ENCODE data around the gene PCCA. TPM values are rescaled to one million over a fixed set of nuclear protein-coding genes. Genes with fewer than 3 reads are reported as not detected.
"Not testable (repeated sequence)": the region's sequence is repeated elsewhere in the genome, so short reads cannot be mapped to it uniquely, and the experiment has no call there.

The PCCA gene
- polyA plus RNA-seq, result 10 to 100 TPM in 2 of 3 donors, 1 to 10 TPM in 1; 7.9 to 14.0 (median 11.4) TPM

GRCh38 chr13:100088644-100089464, at the start of gene PCCA:
TSS of gene PCCA (plus strand) at chr13:100089093. CDS start at chr13:100089121, 28 bp downstream.
- peak within 1 kb of the TSS; percentile 84 to 91 (median 86) for H3K27ac Mint-ChIP-seq
- H3K4me3 Mint-ChIP-seq, result peak within 1 kb of the TSS; percentile 94 to 98 (median 95)
- H3K9me3 Mint-ChIP-seq, result no peaks in the 10 kb centered on the region
- no peaks in the 10 kb centered on the region for H3K36me3 Mint-ChIP-seq
- peaks cover 0 to 6% (median 1%) of the 10 kb centered on the region in 3 donors for H3K27me3 Mint-ChIP-seq (ENCODE audit: low read depth in 3 of 3)
- H3K4me1 Mint-ChIP-seq, result peaks cover 28 to 34% of the 10 kb centered on the region in 2 donors
- peak; percentile 79 to 80 (median 80) for DNase-seq

- H3K4me3 Mint-ChIP-seq, result no peak overlapping the region
- H3K4me1 Mint-ChIP-seq, result no peaks in the 10 kb centered on the region
- H3K27ac Mint-ChIP-seq, result no peak overlapping the region
- no peaks in the 10 kb centered on the region for H3K36me3 Mint-ChIP-seq
- H3K9me3 Mint-ChIP-seq, result no peaks in the 10 kb centered on the region
- no peak for DNase-seq
- peaks cover 2 to 4% (median 4%) of the 10 kb centered on the region in 3 donors for H3K27me3 Mint-ChIP-seq (ENCODE audit: low read depth in 3 of 3)
These were observed 49.2 kb upstream of the PCCA start for GRCh38 chr13:100039740-100040139.

- no peaks in the 10 kb centered on the region for H3K4me1 Mint-ChIP-seq
- no peak overlapping the region for H3K4me3 Mint-ChIP-seq
- H3K27me3 Mint-ChIP-seq (ENCODE audit: low read depth in 3 of 3), result peaks cover 2 to 4% (median 4%) of the 10 kb centered on the region in 3 donors
- no peak for DNase-seq
- H3K27ac Mint-ChIP-seq, result no peak overlapping the region
- no peaks in the 10 kb centered on the region for H3K9me3 Mint-ChIP-seq
- H3K36me3 Mint-ChIP-seq, result no peaks in the 10 kb centered on the region
These were observed 48.7 kb upstream of the PCCA start for GRCh38 chr13:100040196-100040595.

DNA sequence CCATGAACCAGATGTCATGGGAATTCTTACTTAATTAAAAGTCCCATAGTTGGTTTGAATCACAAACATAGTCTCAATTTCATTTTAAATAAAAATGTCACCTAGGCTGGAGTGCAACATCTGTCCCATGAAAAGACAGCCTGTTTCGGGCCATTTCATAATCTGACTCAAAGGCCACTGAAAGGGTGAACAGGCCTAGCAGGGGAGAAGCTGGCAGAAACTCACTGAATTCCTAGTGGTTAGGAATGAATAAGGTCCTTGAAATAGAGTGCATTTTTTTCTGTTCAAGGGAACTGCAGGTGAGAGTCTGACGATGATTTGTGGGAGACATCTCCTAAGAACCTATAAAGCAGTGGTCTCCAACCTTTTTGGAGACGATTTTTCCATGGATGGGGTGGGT, 44.0 kb upstream of the PCCA start:
- no peak for DNase-seq
- Mint-ChIP-seq H3K9me3 (no peaks in the 10 kb centered on the region), H3K4me1 (no peaks in the 10 kb centered on the region), H3K36me3 (no peaks in the 10 kb centered on the region), H3K27ac (no peak overlapping the region), H3K27me3 (ENCODE audit: low read depth in 3 of 3) (peaks cover 2 to 4% (median 3%) of the 10 kb centered on the region in 3 donors), H3K4me3 (no peak overlapping the region)

GRCh38 chr13:100045355-100045754, 43.5 kb upstream of the PCCA start:
- no peaks in the 10 kb centered on the region for H3K4me1 Mint-ChIP-seq
- H3K36me3 Mint-ChIP-seq, result no peaks in the 10 kb centered on the region
- peaks cover 2 to 4% (median 3%) of the 10 kb centered on the region in 3 donors for H3K27me3 Mint-ChIP-seq (ENCODE audit: low read depth in 3 of 3)
- no peak for DNase-seq
- no peak overlapping the region for H3K27ac Mint-ChIP-seq
- no peaks in the 10 kb centered on the region for H3K9me3 Mint-ChIP-seq
- no peak overlapping the region for H3K4me3 Mint-ChIP-seq

- Mint-ChIP-seq H3K27ac (no peak overlapping the region), H3K4me3 (no peak overlapping the region), H3K27me3 (ENCODE audit: low read depth in 3 of 3) (peaks cover 2 to 3% (median 2%) of the 10 kb centered on the region in 3 donors), H3K4me1 (no peaks in the 10 kb centered on the region), H3K36me3 (no peaks in the 10 kb centered on the region), H3K9me3 (no peaks in the 10 kb centered on the region)
- DNase-seq, result no peak
These were observed 37.8 kb upstream of the PCCA start for GRCh38 chr13:100051070-100051469.

DNA sequence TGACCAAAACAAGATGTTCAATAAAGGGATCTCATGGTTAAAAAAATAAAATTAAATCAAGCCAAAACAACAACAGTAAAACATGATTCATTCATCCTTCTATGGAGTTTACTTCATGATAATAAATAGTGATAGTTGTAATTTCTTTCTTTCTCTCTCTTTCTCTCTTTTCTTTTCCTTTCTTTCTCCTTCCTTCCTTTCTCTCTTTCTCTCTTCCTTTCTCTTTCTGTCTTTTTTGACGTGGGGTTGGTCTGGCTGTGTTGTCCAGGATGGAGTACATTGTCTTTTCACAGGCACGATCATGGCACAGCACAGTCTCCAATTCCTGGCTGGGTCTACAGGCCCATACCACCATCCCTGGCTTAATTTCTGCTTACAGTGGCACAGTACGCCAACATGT, 29.1 kb upstream of the PCCA start:
- no peaks in the 10 kb centered on the region for H3K4me1 Mint-ChIP-seq
- H3K4me3 Mint-ChIP-seq, result no peak overlapping the region
- no peak for DNase-seq
- peaks cover 2 to 8% (median 5%) of the 10 kb centered on the region in 6 donors for H3K9me3 Mint-ChIP-seq
- H3K27me3 Mint-ChIP-seq (ENCODE audit: low read depth in 3 of 3), result peaks cover 4 to 14% (median 12%) of the 10 kb centered on the region in 3 donors
- no peaks in the 10 kb centered on the region for H3K36me3 Mint-ChIP-seq
- H3K27ac Mint-ChIP-seq, result peak overlapping the region in 1 of 6 donors; percentile 67

- Mint-ChIP-seq H3K9me3 (peaks cover 2 to 7% (median 4%) of the 10 kb centered on the region in 6 donors), H3K36me3 (no peaks in the 10 kb centered on the region), H3K4me3 (no peak overlapping the region), H3K27ac (no peak overlapping the region), H3K27me3 (ENCODE audit: low read depth in 3 of 3) (peaks cover 4 to 11% (median 9%) of the 10 kb centered on the region in 3 donors), H3K4me1 (no peaks in the 10 kb centered on the region)
- DNase-seq, result no peak
These were observed 25.6 kb upstream of the PCCA start for GRCh38 chr13:100063333-100063732.

- Mint-ChIP-seq H3K4me3 (no peak overlapping the region), H3K9me3 (peaks cover 0 to 4% (median under 1%) of the 10 kb centered on the region in 6 donors), H3K4me1 (no peaks in the 10 kb centered on the region), H3K27me3 (ENCODE audit: low read depth in 3 of 3) (peaks cover 4 to 11% (median 9%) of the 10 kb centered on the region in 3 donors), H3K27ac (no peak overlapping the region), H3K36me3 (no peaks in the 10 kb centered on the region)
- no peak for DNase-seq
These were observed 25.0 kb upstream of the PCCA start for GRCh38 chr13:100063906-100064305.

- Mint-ChIP-seq H3K27me3 (ENCODE audit: low read depth in 3 of 3) (peaks cover 1 to 8% (median 4%) of the 10 kb centered on the region in 3 donors), H3K27ac (no peak overlapping the region), H3K4me1 (no peaks in the 10 kb centered on the region), H3K9me3 (no peaks in the 10 kb centered on the region), H3K4me3 (no peak overlapping the region), H3K36me3 (peaks cover 0 to 4% (median 0%) of the 10 kb centered on the region in 3 donors)
- DNase-seq, result no peak
These were observed 20.6 kb upstream of the PCCA start for GRCh38 chr13:100068133-100068931.

- Mint-ChIP-seq H3K36me3 (peaks cover 0 to 4% (median 0%) of the 10 kb centered on the region in 3 donors), H3K27me3 (ENCODE audit: low read depth in 3 of 3) (peaks cover 1 to 10% (median 3%) of the 10 kb centered on the region in 3 donors), H3K4me1 (no peaks in the 10 kb centered on the region), H3K9me3 (no peaks in the 10 kb centered on the region), H3K4me3 (no peak overlapping the region), H3K27ac (no peak overlapping the region)
- DNase-seq, result no peak
These were observed 19.6 kb upstream of the PCCA start for GRCh38 chr13:100069278-100069677.

GRCh38 chr13:100075700-100076587, 12.9 kb upstream of the PCCA start:
- peaks cover 1 to 7% (median 7%) of the 10 kb centered on the region in 3 donors for H3K27me3 Mint-ChIP-seq (ENCODE audit: low read depth in 3 of 3)
- H3K9me3 Mint-ChIP-seq, result no peaks in the 10 kb centered on the region
- H3K4me3 Mint-ChIP-seq, result no peak overlapping the region
- no peaks in the 10 kb centered on the region for H3K36me3 Mint-ChIP-seq
- no peak overlapping the region for H3K27ac Mint-ChIP-seq
- DNase-seq, result no peak
- no peaks in the 10 kb centered on the region for H3K4me1 Mint-ChIP-seq

DNA sequence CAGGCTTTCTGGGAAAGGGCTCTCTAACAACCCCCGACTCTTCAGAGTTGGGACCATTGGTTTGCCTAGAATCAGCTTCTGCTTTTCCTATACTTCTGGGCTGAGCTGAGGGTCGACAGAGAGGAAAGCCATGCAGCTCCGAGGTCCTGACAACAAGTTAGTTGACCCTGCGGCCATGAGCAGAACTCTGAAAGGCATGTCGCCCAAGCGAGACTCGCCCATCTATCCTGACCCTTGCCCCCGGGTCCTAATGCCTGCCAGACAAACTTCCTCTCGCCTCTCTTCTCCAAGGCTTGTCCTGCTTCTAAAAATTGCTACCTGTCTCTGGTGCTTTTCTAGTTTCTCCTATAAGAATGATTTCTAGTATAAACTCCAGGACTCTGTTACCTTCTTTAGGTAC, 9.9 kb upstream of the PCCA start:
- H3K4me1 Mint-ChIP-seq; DNase-seq; H3K27ac Mint-ChIP-seq; H3K36me3 Mint-ChIP-seq; H3K4me3 Mint-ChIP-seq; H3K27me3 Mint-ChIP-seq (ENCODE audit: low read depth in 3 of 3); H3K9me3 Mint-ChIP-seq: not testable (repeated sequence)
